GM21576 (cell line): ENCODE results near the gene SIX2.

ENCODE experiments used
- ATAC-seq: cut with Tn5 transposase; IDR thresholded peaks from one replicate; pipeline ENCODE4 v1.9.1; 2021; ENCODE audit warnings: mild to moderate bottlenecking, moderate library complexity; ENCODE audit not compliant: unreplicated experiment

Gene SIX2

DNA sequence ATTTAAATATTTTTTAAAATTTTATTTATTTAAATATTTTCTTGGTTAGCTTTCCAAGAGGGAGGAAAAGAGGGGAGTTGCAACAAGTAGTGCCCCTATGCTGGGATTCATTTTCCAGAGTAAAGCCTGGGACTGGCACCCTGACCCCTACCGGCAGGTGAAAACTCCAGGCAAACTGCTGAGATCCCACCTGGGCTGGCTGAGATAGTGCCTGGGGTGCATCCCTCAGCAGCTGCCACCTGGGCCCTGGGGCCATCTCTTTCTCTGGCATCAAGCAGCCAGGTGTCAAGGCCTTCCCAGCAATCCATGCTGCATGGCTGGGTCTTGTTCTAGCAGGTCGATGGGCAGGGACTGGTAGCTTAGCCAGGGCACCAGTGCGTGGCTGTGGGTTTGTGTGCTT lies 6.6 kb downstream of the SIX2 start:
- no peak for ATAC-seq

DNA sequence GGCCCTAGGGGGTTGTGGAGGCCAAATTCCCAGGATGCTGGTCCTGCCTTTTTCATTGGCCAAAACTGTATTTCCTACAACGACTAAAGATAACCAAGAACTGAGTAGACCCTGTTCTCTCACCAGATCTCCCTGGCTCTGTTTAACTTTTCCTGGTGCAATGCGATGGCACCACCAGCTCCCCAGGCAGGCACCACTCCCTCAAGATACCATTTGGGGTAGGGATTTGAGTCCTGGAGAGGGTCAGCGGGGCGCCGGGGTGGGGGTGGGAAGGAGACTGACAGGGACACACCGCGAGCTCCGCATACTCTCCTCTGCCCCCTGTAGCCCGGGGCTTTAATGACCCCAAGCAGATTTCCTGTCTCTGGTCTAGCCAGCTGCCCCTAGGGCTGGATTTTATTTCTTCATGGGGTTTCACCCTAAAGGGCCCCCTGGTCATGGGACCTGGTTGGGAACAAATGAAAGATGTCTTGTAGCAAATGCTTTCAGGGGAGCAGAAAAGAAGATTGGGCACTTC lies 7.3 kb downstream of the SIX2 start:
- no peak for ATAC-seq

DNA sequence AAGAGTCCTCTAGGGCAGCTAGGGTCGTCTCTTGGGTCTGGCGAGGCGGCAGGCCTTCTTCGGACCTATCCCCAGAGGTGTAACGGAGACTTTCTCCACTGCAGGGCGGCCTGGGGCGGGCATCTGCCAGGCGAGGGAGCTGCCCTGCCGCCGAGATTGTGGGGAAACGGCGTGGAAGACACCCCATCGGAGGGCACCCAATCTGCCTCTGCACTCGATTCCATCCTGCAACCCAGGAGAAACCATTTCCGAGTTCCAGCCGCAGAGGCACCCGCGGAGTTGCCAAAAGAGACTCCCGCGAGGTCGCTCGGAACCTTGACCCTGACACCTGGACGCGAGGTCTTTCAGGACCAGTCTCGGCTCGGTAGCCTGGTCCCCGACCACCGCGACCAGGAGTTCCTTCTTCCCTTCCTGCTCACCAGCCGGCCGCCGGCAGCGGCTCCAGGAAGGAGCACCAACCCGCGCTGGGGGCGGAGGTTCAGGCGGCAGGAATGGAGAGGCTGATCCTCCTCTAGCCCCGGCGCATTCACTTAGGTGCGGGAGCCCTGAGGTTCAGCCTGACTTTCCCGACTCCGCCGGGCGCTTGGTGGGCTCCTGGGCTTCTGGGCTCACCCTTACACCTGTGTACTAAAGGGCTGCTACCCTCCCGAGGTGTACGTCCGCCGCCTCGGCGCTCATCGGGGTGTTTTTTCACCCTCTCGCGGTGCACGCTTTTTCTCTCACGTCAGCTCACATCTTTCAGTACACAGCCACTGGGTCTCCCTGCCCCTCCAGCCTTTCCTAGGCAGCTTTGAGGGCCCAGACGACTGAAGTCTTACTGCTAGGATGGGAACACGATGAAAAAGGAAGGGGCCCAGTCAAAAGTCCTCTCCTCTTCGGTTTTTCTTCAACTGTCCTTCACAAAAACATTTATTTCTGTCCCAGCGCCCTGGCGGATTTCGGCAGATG lies 8.1 kb downstream of the SIX2 start:
- ATAC-seq: no peak

DNA sequence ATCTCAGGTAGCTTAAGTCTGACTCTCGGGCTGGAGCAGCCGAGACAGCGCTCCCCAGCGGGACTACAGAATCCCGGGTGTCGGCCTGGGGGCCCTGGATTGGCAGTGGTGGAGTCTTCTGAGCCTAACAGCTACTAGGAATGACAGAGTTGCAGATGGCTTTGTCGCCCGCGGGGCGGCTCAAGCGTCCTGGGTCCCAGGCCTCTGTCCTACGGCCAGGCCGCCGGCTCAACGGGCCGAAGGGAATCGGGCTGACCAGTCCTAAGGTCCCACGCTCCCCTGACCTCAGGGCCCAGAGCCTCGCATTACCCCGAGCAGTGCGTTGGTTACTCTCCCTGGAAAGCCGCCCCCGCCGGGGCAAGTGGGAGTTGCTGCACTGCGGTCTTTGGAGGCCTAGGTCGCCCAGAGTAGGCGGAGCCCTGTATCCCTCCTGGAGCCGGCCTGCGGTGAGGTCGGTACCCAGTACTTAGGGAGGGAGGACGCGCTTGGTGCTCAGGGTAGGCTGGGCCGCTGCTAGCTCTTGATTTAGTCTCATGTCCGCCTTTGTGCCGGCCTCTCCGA lies 8.8 kb downstream of the SIX2 start:
- no peak for ATAC-seq

DNA sequence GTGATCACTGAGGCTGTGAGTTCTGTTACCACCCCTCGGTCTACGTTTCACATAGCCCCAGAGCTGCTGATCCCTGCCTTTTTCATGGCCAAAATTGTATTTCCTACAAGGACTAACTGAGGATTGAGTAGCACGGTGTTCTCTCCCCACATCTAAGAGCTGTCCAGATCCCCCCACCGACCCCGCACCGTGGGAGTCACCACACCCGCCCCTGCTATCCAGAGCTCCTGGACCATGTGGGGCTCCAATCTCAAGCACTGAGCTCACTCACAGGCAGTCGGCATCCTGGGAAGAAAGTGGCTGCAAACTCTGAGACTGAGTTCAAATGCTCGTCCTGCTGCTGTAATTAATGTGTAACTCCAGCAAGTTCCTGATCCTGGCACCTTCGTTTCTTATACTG lies 9.7 kb downstream of the SIX2 start:
- ATAC-seq: no peak

DNA sequence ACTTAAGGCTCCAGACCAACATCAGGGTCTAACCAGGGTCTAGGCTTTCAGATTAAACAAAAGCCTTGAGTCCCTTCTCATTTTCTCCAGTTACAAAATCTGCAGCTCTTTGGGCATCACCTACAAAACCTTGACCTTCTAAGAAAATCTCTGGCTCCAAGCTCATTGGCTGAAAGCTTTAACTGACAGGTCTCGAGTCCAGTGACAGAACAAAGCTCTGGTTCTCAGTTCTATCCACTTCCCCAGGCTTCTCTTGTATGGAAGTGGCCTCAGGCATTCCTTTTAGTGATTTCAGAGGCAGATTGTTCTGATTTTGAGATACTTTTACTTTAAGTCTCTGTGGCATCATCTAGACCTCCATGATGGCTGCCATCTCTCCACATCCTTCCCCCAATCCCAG lies 11.3 kb downstream of the SIX2 start:
- ATAC-seq: no peak

DNA sequence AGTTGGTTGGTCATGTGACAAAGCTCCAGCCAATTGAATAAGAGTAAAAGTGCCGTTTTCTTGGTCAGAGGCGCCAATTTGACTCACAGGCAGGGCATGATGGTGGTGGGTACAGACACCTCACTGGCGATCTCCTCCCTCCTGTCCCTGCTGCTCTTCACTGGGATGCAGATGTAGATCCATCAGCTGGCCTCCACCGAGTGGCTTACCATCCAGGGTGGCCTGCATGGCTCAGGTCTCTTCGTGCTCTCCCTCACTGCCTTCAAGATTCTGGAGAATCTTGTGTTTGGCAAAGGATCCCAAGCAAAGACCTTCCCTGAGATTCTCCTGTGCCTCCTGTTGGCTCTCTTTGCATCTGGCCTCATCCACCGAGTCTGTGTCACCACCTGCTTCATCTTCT lies 12.9 kb downstream of the SIX2 start:
- no peak for ATAC-seq

DNA sequence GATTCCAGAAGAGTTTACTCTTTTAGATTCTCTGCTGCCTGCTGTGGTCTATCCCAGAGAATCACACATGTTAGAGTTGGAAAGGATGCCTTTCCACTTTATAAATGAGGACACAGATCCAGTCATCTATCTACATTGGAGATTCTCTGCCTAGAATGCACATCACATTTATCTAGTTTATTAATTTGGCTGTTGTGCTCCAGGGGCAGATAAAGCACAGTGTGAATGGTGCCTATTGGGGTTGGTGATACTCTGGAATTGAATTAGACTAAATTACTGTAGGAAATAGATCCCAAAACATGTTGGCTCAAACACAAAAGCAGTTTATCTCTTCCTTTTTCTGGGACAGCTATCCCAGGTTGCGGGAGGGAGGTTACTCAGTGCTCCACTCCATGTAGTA lies 14.9 kb downstream of the SIX2 start:
- ATAC-seq: no peak

DNA sequence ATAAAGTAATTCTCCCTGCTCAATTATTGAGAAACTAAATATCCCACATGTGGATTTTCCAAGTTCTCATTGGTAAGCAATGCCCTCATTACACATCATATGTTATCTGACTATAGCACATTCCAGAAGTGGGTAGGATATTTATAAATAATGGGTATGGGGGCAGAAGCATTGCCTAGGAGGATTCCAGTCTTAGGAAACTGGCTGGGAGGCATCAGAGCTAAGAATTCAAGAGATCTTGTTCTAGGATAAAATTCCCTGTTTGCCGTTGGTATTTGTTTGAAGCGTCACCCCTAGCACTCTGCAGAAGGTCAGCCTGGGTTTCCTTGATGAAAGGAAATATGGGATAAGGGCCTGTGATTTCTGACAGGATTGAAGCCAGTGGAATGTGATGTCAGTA lies 20.1 kb downstream of the SIX2 start:
- no peak for ATAC-seq

DNA sequence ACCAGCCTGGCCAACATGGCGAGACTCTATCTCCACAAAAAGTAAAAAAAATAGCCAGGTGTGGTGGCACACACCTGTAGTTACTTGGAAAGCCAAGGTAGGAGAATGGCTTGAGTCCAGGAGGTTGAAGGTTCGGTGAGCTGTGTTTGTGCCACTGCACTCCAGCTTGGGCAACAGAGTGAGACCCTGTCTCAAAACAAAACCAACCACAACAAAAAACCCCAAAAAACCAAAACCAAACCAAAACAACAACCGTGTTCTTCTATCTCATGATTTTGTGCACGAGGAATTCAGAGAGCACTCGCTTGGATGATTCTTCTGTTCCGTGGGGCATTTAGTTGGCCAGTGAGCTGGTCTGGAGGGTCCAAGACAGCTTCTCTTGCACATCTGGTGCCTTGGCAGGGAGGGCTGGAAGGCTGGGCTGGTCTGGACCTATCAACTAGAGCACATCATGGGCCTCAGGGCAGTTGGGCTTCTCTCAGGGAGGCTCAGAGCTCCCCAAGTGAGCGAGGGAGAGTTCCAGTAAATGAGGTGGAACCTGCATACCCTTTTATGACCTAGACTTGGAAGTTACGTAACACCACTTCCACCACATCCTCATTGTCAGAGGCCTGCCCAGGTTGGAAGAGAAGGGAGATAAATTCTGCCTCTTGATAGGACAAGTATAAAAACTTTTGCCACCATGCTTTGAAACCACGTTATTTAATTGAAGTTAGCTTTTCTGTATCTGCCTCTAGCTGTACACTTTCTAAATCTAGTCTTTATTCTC lies 25.2 kb downstream of the SIX2 start:
- ATAC-seq: no peak

DNA sequence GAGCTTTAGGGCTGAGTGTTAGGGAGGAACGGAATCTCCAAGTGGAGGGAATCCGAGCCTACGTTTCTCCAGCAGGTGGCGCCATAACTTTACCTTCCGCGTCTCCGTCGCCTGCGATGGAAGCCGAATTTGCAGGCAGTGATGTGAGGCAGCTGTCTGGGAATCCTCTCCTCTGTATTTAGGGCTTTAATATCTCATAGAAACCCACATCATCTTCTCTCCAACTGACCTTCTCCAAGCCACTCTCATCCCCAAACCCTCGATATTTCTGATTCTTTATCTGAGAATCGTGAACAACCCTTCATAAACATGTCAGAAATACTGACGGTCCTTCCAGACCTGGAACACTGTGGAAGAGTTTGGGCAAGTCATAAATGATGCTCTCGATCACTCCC lies 27.5 kb downstream of the SIX2 start:
- no peak for ATAC-seq

DNA sequence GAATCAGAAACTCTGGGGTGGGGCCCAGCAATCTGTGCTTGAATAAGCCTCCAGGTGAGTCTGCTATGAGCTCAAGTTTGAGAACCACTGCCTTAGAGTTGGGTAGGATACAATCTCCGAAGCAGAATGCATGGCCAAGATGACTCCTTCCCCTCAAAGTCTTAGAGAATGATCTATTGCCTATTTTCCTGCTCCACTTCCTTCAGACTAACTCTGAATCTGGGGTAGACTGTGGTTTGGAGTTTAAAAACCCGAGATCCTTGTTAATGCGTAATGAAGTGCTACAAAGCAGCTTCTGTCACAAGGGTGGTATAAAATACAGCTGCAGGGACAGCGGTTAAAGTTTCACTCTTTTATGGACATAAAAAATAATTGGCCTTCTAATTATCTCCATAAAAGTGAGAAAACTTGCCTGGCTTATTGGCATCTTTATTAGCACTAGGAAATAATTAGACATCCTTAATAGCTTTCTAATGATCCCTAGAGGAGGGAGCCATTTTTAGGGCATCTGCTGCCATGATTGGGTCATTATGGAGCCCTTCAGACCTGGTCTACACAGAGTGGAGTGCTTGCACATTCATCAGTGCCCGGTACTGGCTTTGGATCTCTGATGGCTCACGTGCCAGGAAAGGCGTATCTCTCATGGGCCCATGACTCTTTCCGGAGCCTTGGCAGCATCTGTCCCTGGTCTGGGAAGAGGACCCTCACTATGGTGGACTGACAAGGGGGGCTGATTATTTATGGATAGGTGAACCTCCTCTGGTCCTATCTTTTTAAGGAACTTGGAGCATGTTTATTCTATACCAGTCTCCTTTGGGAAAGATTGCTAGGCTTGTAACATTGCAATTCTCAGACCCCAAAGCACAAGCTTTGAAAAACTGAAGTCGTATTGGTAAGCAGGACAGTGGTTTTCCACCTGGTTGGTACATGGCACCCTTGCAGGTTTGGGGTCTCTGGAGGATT lies 28.2 kb downstream of the SIX2 start:
- no peak for ATAC-seq

DNA sequence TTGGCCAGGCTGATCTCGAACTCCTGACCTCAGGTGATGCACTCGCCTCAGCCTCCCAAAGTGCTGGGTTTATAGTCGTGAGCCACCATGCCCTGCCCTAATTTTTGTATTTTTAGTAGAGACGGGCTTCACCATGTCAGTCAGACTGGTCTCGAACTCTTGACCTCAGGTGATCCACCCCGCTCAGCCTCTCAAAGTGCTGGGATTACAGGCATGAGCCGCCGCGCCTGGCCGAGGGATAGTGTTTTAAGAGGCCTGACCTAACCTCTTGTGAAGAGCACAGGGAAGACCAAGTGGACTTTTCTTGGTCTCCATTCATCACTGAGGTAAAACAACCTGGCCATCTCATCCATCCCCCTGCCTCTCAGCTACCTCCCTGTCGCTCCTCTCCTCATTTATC lies 29.7 kb downstream of the SIX2 start:
- ATAC-seq: no peak

DNA sequence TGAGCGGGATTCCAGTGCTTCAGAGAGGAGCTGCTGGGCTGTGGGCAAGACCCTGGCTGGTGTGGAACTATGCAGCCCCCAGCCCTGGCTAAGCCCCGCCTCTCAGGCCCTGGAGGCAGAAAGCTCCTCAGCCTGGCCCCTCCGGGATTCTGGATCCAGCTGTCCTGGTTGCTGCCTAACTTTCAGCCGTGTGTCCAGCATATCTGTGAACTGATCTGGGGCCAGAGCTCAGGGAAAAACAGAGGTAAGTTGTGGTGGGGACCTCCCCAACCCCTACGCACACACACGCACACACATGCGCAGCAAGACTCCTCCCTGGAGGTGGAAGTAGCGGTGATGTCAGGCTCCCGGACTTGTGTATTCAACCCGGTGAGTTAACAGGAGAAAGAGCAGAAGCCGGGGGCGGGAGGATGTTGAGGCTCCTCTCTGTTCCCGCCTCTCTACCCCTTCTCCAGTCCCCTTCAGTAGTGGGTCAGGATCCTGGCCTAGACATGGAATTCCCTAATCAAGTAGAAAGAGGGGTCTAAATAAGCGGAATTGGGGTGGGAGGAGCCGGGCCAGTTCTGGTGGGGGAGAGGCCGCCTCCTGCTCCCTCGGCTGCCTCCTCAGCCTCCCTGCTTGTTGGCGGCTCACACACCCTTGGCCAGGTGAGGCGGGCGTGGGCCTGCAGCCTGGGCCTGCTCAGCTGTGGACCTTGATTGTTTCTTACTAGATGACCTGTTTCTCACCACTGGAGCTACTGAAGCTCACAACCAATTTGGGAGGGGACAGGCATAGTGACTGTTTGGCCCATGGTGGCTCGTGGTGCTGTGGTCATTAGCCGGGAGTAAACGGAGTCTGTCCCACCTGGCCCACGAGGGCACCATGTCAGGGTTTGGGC lies 33.4 kb downstream of the SIX2 start:
- ATAC-seq: no peak

DNA sequence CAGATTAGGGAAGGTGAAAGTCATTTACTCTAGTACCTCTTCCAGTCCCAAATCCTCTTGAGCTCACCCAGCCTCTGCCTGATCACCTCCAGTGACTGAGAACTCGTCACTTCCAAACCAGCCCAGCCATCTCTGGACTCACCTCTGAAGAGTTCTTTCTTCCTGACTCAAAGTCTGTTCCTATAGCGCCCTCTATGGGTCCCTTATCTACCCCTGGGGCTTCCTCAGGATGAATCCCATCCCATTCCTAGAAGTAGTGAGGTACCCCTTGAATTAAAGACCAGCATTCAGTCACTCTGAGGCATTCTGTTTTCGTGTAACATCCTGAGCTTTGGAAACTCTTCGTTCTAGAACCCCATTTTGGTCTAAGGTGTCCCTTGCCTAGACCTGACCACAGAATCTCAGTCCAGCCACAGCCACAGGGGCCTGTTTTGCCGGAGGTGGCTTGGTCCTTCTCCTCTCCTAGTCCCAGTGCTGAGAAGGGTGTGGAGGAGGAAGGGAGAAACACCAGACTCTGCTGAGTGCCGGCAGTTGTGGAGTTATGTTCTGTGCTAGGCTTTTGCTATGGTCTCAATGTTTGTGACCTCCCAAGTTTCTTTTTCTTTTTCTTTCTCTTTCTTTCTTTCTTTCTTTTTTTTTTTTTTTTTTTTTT lies 35.1 kb downstream of the SIX2 start:
- no peak for ATAC-seq

DNA sequence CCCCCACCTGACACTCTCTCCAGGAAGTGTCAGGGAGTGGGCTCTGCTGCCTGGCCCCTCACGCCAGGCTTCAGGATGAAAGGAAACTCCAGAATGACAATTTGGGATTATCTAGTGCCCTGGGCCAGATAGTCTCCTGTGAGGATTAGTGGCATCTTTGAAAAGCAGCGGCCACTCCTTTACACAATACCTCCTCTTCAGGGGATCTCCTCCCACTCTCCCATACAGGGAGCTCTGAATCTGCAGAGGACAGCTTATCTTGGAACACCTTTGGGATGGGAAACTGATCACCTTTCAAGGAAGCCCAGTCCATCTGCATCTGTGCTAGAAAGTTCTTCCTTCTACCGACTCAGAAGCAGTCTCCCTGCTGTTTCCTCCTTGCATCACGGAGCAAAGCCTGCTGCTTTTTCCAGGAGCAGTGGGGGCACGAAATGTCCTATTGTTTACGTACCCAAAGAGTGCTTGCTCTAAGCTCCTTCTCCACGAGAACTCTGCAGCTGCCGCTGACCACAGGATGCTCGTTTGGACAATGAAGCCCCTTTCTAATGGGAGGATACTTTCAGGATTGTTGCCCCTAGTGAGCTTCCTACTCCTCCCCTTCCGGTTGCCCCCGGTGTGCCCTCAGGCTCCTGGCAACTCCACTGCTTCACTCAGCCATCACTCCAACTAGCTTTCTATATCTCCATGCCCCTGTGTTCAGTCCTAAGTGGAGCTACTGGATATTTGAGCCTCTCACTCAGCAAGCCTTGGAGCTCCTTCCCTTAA lies 36.3 kb downstream of the SIX2 start:
- no peak for ATAC-seq

DNA sequence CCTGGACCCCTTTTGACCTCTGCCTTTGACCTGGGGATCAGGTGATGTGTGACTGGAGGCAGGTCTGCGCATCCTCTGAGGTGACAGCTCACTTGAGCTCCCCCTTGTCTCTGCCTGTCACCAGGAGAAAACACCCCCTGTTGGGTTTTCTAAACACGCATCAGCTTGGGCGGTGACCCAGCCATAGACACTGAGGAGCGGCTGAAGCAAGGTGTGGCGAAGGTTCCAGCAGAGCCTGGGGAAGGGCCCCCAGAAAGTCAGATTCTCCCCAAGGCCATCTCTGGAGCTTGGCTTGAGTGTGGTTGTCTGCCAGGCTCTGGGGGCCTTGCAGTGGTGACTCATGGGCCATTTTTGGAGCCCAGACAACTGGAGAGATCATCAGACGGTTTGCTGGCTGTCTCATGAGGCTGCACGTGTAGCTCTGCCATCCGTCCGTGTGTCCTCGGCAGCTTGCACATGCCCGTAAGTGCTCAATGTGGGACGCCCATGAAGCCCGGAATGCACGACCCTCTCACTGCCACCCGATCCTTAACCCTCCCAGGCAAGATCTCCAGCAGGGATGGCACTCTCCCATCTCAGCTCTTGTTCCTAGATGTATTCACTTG lies 38.3 kb downstream of the SIX2 start:
- ATAC-seq: no peak

DNA sequence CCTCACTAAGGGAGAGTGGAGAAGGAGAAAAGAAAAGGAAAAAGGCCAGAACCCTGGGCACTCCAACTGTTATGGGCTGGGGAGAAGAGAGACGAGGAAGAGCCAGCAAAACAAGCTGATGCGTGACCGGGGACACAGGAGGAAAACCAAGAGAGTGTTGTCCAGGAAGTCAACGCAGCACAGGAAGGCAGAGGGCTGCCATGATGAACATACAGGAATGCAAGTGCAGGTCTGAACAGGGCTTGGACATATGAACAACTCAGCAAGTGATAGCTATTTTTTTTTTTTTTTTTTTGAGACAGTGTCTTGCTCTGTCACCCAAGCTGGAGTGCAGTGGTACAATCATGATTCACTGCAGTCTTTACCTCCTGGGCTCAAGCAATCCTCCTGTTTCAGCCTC lies 39.3 kb downstream of the SIX2 start:
- ATAC-seq: no peak
